Measurements from ENCODE around the gene SLA2.

GRCh38 chr20:36688630-36689029 lies 42.6 kb upstream of the SLA2 start:
- TF ChIP-seq CTCF (conservative IDR thresholded peaks at IDR 0.05; ENCODE audit: low read depth, low read length) = no peak
- no peak for TF ChIP-seq EZH2 (IDR thresholded peaks at IDR 0.05; ENCODE audit: borderline replicate concordance, low read depth, low read length, poor library complexity, severe bottlenecking)

Data from A673 (cell line).